GM19193 (cell line): Measurements from ENCODE around the gene SOAT1.

ENCODE experiments used
- POLR2A ChIP-seq: IDR thresholded peaks from 4 replicates; pipeline ENCODE4 v1.6.1; 2011; ENCODE audit not compliant: insufficient read depth, insufficient read length; ENCODE audit errors: extremely low read depth

The SOAT1 gene

GRCh38 chr1:179326746-179327145 lies 33.1 kb downstream of the SOAT1 start:
- no peak for TF ChIP-seq POLR2A

DNA sequence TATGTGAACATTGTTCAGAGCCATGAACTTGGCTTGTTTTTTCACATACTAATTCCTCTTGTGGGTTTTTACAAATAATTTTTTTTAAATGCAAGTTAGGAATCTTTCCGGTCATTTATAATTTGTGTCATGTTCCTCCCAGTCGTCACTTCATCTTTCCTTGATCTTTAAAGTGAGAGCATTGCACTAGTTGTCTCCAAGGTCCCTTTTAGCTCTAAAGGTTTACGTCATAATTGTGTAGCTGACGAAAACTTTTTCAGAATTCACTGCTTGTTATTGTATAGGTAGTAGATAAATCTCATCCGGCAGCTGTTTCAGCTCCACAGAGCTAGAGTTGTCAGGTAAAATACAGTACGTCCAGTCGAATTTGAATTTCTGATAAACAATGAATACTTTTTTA lies 33.6 kb downstream of the SOAT1 start:
- no peak for TF ChIP-seq POLR2A

- no peak for TF ChIP-seq POLR2A
Observed at GRCh38 chr1:179327679-179328078, 34.1 kb downstream of the SOAT1 start.

- no peak for TF ChIP-seq POLR2A
Observed at GRCh38 chr1:179329862-179330261, 36.3 kb downstream of the SOAT1 start.

GRCh38 chr1:179334440-179334839 lies 40.8 kb downstream of the SOAT1 start:
- TF ChIP-seq POLR2A: no peak

DNA sequence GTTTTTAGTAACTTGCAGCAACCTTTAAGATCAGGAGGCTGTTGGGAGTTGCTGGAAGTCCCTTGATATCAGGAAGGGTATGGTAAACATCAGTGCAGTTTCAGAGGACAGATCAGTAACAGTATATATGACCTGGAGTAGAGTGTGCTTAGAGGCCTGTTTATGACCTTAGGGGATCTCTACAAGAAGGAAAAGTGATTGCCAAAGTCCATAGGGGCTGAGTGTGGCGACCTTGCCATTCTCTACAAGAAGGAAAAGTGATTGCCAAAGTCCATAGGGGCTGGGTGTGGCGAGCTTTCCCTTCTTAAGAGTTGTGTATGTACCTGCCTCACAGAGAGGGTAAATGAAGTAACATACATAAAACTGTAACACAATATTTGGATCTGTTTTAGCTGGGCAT lies 43.7 kb downstream of the SOAT1 start:
- no peak for TF ChIP-seq POLR2A

DNA sequence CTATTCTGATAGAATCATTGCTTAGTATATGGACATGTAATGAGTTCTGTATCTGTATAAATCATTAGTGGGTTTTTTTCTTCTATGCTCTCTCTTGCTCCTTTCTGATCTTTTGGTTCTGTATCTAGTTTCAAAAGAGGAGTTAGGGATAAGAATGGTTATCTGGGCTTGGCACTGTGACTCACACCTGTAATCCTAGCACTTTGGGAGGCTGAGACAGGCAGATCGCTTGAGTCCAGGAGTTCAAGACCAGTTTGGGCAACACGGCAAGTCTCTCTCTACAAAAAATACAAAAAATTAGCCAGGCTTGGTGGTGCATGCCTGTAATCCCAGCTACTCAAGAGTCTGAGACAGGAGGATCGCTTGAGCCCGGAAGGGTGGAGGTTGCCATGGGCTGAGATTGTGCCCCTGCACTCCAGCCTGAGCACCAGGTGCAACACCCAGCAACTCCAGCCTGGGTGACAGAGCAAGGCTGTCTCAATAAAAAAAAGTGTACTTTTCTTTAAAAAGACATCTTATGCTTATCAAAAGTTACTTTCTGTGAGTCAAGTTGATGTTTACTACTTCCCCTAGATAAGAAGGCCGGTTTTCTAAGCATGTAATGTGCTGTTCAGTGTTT lies 44.5 kb downstream of the SOAT1 start:
- no peak for TF ChIP-seq POLR2A

DNA sequence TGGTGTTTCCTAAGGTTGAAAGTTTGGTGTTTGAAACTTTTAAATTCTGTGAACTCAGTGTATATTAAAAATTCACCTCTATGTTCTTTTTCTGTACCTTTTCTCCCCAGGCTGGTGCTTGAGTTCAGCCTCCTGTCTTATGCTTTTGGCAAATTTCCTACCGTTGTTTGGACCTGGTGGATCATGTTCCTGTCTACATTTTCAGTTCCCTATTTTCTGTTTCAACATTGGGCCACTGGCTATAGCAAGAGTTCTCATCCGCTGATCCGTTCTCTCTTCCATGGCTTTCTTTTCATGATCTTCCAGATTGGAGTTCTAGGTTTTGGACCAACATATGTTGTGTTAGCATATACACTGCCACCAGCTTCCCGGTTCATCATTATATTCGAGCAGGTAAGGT lies 47.3 kb downstream of the SOAT1 start:
- TF ChIP-seq POLR2A: no peak

DNA sequence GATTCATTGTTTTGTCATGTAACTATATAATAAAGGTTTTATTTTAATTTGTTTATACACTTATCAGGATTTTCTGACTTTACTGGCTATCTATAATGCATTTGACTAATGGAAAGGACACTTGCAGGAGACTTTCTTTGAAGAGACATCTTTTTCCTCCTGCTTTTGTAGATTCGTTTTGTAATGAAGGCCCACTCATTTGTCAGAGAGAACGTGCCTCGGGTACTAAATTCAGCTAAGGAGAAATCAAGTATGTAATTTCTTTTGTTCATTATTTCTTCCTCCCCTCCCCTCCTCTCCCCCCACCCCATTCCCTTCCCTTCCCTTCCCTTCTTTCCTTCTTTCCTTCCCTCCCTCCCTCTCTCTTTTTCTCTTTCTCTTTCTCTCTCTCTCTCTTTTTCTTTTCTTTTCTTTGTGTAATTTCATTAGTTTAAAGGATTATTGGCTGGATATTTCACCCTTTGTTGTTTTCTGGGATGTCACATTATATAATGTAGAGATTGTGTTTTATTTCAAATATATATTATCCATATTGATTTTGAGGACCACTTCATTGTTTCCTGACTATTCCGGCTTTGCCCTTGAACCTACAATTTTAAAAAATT lies 48.4 kb downstream of the SOAT1 start:
- TF ChIP-seq POLR2A: no peak

DNA sequence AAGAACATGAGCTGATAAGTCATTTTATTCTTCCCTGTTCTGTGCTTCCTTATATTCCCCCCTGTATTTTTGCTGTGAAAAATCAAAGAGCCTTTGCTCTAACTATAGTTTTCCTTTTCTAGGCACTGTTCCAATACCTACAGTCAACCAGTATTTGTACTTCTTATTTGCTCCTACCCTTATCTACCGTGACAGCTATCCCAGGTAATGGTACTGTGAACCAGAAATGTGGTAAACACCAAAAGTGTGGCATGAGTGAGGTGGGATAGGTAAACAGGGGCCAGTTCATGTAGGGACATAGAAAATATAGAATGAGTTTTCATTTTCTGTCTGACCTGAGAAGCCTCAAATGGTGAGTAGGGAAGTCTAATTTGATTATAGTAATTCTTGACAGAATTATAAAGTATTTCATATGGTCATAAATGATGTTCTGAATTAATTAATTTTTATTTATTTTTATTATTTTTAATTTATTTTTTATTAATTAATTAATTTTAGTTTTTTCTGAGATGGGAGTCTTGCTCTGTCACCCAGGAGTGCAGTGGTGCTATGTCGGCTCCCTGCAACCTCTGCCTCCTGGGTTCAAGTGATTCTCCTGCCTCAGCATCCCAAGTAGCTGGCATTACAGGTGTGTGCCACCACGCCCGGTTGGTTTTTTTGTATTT lies 49.3 kb downstream of the SOAT1 start:
- TF ChIP-seq POLR2A: no peak

DNA sequence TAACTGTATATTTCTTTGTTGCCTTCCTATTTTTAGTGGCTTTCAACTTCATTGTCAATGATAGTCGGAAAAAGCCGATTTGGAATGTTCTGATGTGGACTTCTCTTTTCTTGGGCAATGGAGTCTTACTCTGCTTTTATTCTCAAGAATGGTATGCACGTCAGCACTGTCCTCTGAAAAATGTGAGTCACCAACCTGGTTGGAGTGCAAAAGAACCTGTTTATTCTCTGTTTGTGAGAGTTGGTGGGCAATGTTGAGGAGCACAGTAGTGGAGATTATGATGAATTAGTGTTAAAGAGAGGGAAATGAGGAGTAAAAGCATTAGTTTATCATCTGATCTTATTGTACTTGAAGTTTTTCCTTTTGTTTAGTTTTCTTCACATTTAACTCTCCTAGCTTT lies 57.7 kb downstream of the SOAT1 start:
- no peak for TF ChIP-seq POLR2A

GRCh38 chr1:179352236-179352635 lies 58.6 kb downstream of the SOAT1 start:
- no peak for TF ChIP-seq POLR2A

DNA sequence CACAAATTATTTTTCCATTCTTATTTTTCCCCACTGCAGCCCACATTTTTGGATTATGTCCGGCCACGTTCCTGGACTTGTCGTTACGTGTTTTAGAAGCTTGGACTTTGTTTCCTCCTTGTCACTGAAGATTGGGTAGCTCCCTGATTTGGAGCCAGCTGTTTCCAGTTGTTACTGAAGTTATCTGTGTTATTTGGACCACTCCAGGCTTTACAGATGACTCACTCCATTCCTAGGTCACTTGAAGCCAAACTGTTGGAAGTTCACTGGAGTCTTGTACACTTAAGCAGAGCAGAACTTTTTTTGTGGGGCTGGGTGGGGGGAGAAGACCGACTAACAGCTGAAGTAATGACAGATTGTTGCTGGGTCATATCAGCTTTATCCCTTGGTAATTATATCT lies 59.9 kb downstream of the SOAT1 start:
- TF ChIP-seq POLR2A: no peak

DNA sequence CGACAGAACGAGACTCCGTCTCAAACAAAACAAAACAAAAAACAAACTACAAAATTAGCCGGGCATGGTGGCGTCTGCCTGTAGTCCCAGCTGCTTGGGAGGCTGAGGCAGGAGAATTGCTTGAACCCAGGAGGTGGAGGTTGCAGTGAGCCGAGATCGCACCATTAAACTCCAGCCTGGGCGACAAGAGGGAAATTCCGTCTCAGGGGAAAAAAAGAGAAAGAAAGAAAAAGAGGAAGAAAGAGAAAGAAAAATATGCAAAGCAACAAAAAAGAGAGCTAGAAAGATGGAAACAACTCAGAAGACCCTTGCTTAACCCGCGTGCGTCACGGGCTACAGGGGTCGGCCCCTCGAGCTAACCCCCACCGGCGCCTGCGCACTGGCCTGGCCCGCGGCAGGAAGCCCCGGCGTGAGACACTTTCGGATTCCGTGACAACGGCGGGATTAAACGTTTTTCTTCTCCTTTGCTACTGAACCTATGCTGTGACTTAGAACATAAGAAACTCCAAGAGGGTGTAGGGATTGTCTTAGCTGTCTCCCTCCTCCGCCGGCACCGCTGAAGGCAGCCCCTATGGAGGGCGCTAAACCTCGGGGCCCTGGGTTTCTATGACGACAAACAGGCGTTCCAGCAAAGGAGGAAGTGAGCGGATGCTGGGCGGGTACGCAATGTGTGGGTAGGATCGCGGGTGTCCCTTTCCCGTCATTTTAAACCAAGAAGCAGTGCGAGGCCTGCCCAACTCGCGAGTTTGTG lies 71.9 kb downstream of the SOAT1 start, which contains the start of gene AXDND1:
Gene AXDND1, plus strand, starts transcription at position 630 of the 751 bp plus-strand sequence. CDS start 539 bp downstream, outside the sequence.
- TF ChIP-seq POLR2A: peak; percentile 75

DNA sequence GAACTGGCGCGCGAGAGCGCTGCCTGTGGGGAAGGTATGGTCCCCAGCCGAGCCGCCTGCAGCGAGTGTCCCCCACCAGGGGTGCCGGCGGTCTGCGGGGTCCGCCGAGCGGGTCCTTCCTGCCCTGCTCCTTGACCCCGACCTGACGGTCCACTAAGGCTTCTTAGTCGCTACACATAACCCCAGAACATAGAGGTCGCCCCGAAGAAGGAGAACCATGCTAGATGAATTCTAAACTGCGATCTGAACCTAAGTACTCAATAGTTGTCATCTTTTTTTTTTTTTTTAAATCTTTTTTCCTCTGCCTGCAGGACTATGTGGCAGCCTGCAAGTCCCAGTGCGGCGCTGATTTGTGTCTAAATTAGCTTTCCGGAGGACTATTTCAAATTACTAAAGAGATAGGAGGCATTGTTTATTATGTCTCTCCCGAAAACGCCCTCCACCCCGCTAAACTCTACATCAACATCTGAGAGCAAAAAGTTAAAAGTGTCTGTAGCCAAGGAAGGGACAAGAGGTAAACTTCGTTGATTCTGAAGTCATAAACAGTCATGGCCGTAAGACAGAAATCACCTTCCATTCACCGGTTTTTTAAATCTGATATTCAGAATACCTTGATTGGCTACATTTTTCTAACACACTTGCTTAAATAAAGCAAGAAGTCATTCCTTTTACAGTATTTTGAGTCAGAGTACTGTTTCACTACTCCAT lies 72.7 kb downstream of the SOAT1 start:
- TF ChIP-seq POLR2A: no peak
